ENCODE results near the gene GATAD2B.

- TF ChIP-seq CTCF (IDR thresholded peaks at IDR 0.05): peak in 2 of 6 experiments; percentile 10 to 35
- no peak for TF ChIP-seq POLR2A (IDR thresholded peaks at IDR 0.05)
Observed at GRCh38 chr1:153919876-153920852, 2.6 kb downstream of the GATAD2B start.

Data from thyroid gland (tissue), 4 donors.